Liver (tissue), 9 donors: ENCODE measurements around the gene TSPAN13. TPM values are rescaled to one million over a fixed set of nuclear protein-coding genes. Genes with fewer than 3 reads are reported as not detected.

Experiments used
- DNase-seq: peaks from one replicate; pipeline ENCODE4 v3.0.0-alpha.2; 2017; ENCODE audit warnings: low spot score
- H3K27ac ChIP-seq, 2 donors: one replicate each; pipeline ENCODE4 v1.7.0; 2013; ENCODE audit warnings: inconsistent platforms in 2 of 2, low read length in 2 of 2, control low read depth in 1 of 2, low read depth in 1 of 2, mild to moderate bottlenecking in 1 of 2
- H3K27me3 ChIP-seq, 4 donors: one replicate each; pipeline versions ENCODE4 v1.6.1 to v1.7.0; 2013; ENCODE audit warnings: low read length in 3 of 4, inconsistent platforms in 1 of 4, mild to moderate bottlenecking in 1 of 4, moderate library complexity in 1 of 4; ENCODE audit not compliant: control insufficient read depth in 4 of 4, insufficient read depth in 4 of 4
- H3K36me3 ChIP-seq, 4 donors: one replicate each; pipeline versions ENCODE4 v1.6.1 to v1.7.0; 2013; ENCODE audit warnings: low read length in 3 of 4, mild to moderate bottlenecking in 3 of 4, low read depth in 1 of 4, moderate library complexity in 1 of 4; ENCODE audit not compliant: control insufficient read depth in 4 of 4, insufficient read depth in 3 of 4
- H3K4me1 ChIP-seq, 4 donors: one replicate each; pipeline versions ENCODE4 v1.6.1 to v1.7.0; 2013; ENCODE audit warnings: low read length in 3 of 4, mild to moderate bottlenecking in 3 of 4, moderate library complexity in 1 of 4; ENCODE audit not compliant: control insufficient read depth in 4 of 4, insufficient read depth in 4 of 4
- H3K4me3 ChIP-seq, 3 donors: one replicate each; pipeline versions ENCODE4 v1.6.1 to v1.7.0; 2013; ENCODE audit warnings: low read length in 3 of 3, control low read depth in 1 of 3, low read depth in 1 of 3, mild to moderate bottlenecking in 1 of 3
- H3K9ac ChIP-seq, 2 donors: one replicate each; pipeline ENCODE4 v1.7.0; 2013; ENCODE audit warnings: low read length in 2 of 2, mild to moderate bottlenecking in 2 of 2, moderate library complexity in 2 of 2, control low read depth in 1 of 2, low read depth in 1 of 2
- H3K9me3 ChIP-seq, 4 donors: one replicate each; pipeline versions ENCODE4 v1.6.1 to v1.7.0; 2013; ENCODE audit warnings: low read length in 3 of 4; ENCODE audit not compliant: control insufficient read depth in 4 of 4
- FOXA1 ChIP-seq: IDR thresholded peaks from 2 replicates; pipeline ENCODE4 v1.6.1; 2016; ENCODE audit warnings: antibody characterized with exemption
- FOXA2 ChIP-seq: IDR thresholded peaks from 2 replicates; pipeline ENCODE4 v1.6.1; 2016; ENCODE audit warnings: antibody characterized with exemption
- GABPA ChIP-seq, 2 donors: IDR thresholded peaks in 1 of 2; conservative IDR thresholded peaks in 1 of 2; 2 replicates each; pipeline ENCODE4 v1.6.1; 2016; ENCODE audit warnings: antibody characterized with exemption in 2 of 2, mild to moderate bottlenecking in 1 of 2, moderate library complexity in 1 of 2
- HNF4A ChIP-seq, 2 donors: conservative IDR thresholded peaks; 2 replicates each; pipeline ENCODE4 v1.6.1; 2016; ENCODE audit warnings: antibody characterized with exemption in 2 of 2, mild to moderate bottlenecking in 2 of 2
- HNF4G ChIP-seq: IDR thresholded peaks from 2 replicates; pipeline ENCODE4 v1.6.1; 2016; ENCODE audit warnings: antibody characterized with exemption
- JUND ChIP-seq, 2 donors: IDR thresholded peaks; 2 replicates each; pipeline ENCODE4 v1.6.1; 2016; ENCODE audit warnings: antibody characterized with exemption in 2 of 2
- NR2F2 ChIP-seq: IDR thresholded peaks from 2 replicates; pipeline ENCODE4 v1.6.1; 2016; ENCODE audit warnings: antibody characterized with exemption
- RAD21 ChIP-seq, 2 donors: IDR thresholded peaks; 2 replicates each; pipeline ENCODE4 v1.6.1; 2016; ENCODE audit warnings: antibody characterized with exemption in 2 of 2, mild to moderate bottlenecking in 2 of 2
- RXRA ChIP-seq, 2 donors: IDR thresholded peaks; 2 replicates each; pipeline ENCODE4 v1.6.1; 2017 to 2018; ENCODE audit warnings: antibody characterized with exemption in 2 of 2, mild to moderate bottlenecking in 1 of 2
- SP1 ChIP-seq: IDR thresholded peaks from 2 replicates; pipeline ENCODE4 v1.6.1; 2018; ENCODE audit warnings: antibody characterized with exemption, mild to moderate bottlenecking
- TAF1 ChIP-seq: conservative IDR thresholded peaks from 2 replicates; pipeline ENCODE4 v1.6.1; 2016; ENCODE audit warnings: antibody characterized with exemption, mild to moderate bottlenecking
- YY1 ChIP-seq: IDR thresholded peaks from 2 replicates; pipeline ENCODE4 v1.6.1; 2016; ENCODE audit warnings: antibody characterized with exemption, mild to moderate bottlenecking
- WGBS: extraction: QIAGEN DNeasy Blood & Tissue Kit; methylation state at CpG from one replicate; pipeline ENCODE4 v1.1.7; 2013; 5-methylcytosine and 5-hydroxymethylcytosine counted together
- polyA plus RNA-seq, 2 donors: library from polyadenylated mRNA; stranded (reverse) in 1 of 2; unstranded in 1 of 2; fragments of 200-250 nt in 1 of 2; fragments of >200 nt in 1 of 2; fragmentation: Nextera tagmentation in 1 of 2; extraction: Ambion mirVana in 1 of 2; gene quantifications; one replicate each; pipeline versions ENCODE4 v1.2.1 to v1.2.3, GENCODE V29; 2013 to 2015
- total RNA-seq, 2 donors: library from RNA; depleted of rRNA; stranded (reverse); fragments of >200 nt; gene quantifications; one replicate each; pipeline ENCODE4 v1.2.3, GENCODE V29; 2014
- TF ChIP-seq, protein P1 (sequence below): fragments of 150-350 bp; IDR thresholded peaks from 2 replicates; pipeline ENCODE4 v1.5.1; 2017; ENCODE audit warnings: improper control_type of control experiment, low read depth, low read length; ENCODE audit not compliant: missing input control
- TF ChIP-seq, protein P2 (sequence below): IDR thresholded peaks from 2 replicates; pipeline ENCODE4 v1.6.1; 2016; ENCODE audit warnings: antibody characterized with exemption
- TF ChIP-seq, protein P3 (sequence below): IDR thresholded peaks from 2 replicates; pipeline ENCODE4 v1.6.1; 2016; ENCODE audit warnings: antibody characterized with exemption, mild to moderate bottlenecking
- TF ChIP-seq, protein P4 (sequence below): IDR thresholded peaks from 2 replicates; pipeline ENCODE4 v1.6.1; 2016; ENCODE audit warnings: antibody characterized with exemption
- donor health status: healthy.
- donor health status: healthy.
- donor health status: healthy.
- donor health status: healthy.
- donor health status: healthy.

The TSPAN13 gene
- total and polyA plus RNA-seq, 4 donors = 8.9 to 24.4 (median 15.8) TPM

DNA sequence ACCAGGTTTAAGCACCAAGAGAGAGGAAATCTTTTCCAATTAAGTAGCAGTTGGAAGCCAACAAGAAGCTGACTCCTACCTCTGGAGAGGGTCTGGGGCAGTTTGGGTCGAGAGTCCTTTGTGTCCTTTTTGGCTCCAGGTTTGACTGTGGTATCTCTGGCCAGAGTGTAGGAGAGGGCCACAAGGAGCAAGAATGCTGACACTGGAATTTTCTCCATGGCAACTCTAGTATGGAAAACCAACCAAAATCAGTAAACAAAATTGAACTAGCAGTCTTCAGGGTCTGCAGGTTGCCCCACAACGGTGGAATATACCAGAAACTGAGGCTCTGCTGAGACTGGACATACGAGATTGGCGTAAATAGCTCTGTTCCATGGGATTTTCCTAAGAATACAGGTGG is 48.0 kb downstream of the TSPAN13 start:
- H3K36me3 ChIP-seq = no peaks in the 10 kb centered on the region
- WGBS = 82% methylated on average over 4 of the region's 4 CpGs
- TF ChIP-seq, protein P1, sequence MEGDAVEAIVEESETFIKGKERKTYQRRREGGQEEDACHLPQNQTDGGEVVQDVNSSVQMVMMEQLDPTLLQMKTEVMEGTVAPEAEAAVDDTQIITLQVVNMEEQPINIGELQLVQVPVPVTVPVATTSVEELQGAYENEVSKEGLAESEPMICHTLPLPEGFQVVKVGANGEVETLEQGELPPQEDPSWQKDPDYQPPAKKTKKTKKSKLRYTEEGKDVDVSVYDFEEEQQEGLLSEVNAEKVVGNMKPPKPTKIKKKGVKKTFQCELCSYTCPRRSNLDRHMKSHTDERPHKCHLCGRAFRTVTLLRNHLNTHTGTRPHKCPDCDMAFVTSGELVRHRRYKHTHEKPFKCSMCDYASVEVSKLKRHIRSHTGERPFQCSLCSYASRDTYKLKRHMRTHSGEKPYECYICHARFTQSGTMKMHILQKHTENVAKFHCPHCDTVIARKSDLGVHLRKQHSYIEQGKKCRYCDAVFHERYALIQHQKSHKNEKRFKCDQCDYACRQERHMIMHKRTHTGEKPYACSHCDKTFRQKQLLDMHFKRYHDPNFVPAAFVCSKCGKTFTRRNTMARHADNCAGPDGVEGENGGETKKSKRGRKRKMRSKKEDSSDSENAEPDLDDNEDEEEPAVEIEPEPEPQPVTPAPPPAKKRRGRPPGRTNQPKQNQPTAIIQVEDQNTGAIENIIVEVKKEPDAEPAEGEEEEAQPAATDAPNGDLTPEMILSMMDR = no peak
- TF ChIP-seq, protein P2, sequence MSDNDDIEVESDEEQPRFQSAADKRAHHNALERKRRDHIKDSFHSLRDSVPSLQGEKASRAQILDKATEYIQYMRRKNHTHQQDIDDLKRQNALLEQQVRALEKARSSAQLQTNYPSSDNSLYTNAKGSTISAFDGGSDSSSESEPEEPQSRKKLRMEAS = no peak
- TF ChIP-seq FOXA2 (no peak), HNF4G (no peak), SP1 (no peak), GABPA (IDR thresholded peaks at IDR 0.05 in 1 of 2, conservative IDR thresholded peaks at IDR 0.05 in 1 of 2) (no peak), HNF4A (conservative IDR thresholded peaks at IDR 0.05) (no peak), NR2F2 (no peak), YY1 (no peak), RXRA (IDR thresholded peaks at IDR 0.05) (no peak), JUND (IDR thresholded peaks at IDR 0.05) (no peak), RAD21 (IDR thresholded peaks at IDR 0.05) (no peak)
- TF ChIP-seq, protein P3, sequence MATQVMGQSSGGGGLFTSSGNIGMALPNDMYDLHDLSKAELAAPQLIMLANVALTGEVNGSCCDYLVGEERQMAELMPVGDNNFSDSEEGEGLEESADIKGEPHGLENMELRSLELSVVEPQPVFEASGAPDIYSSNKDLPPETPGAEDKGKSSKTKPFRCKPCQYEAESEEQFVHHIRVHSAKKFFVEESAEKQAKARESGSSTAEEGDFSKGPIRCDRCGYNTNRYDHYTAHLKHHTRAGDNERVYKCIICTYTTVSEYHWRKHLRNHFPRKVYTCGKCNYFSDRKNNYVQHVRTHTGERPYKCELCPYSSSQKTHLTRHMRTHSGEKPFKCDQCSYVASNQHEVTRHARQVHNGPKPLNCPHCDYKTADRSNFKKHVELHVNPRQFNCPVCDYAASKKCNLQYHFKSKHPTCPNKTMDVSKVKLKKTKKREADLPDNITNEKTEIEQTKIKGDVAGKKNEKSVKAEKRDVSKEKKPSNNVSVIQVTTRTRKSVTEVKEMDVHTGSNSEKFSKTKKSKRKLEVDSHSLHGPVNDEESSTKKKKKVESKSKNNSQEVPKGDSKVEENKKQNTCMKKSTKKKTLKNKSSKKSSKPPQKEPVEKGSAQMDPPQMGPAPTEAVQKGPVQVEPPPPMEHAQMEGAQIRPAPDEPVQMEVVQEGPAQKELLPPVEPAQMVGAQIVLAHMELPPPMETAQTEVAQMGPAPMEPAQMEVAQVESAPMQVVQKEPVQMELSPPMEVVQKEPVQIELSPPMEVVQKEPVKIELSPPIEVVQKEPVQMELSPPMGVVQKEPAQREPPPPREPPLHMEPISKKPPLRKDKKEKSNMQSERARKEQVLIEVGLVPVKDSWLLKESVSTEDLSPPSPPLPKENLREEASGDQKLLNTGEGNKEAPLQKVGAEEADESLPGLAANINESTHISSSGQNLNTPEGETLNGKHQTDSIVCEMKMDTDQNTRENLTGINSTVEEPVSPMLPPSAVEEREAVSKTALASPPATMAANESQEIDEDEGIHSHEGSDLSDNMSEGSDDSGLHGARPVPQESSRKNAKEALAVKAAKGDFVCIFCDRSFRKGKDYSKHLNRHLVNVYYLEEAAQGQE = no peak
- TF ChIP-seq, protein P4, sequence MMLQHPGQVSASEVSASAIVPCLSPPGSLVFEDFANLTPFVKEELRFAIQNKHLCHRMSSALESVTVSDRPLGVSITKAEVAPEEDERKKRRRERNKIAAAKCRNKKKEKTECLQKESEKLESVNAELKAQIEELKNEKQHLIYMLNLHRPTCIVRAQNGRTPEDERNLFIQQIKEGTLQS = no peak

DNA sequence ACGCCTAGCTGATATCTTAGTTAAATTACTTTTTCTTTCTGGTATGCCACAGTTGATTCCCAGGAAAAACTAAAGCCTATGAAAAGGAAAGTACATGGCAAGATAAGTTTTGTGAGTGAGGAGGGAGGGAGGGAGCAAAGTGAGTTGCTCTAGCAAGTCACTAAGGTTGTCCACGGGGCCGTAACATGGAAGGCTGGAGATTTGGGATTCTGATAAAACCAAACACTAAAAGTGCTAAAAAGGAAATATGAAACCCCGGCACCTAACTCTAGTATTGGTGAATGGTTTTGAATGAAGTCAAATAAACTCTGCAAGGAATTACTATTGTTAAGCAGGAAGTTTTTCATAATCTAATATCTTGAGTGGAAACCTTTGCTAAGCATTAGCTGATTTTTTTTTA is 49.6 kb downstream of the TSPAN13 start:
- WGBS = 86% methylated on average over 4 of the region's 4 CpGs
- no peaks in the 10 kb centered on the region for H3K36me3 ChIP-seq
- H3K4me3 ChIP-seq = no peak overlapping the region
- H3K9ac ChIP-seq = no peak overlapping the region
- H3K4me1 ChIP-seq = no peaks in the 10 kb centered on the region
- DNase-seq = no peak
- peaks cover 0 to 7% (median 0%) of the 10 kb centered on the region in 4 donors for H3K27me3 ChIP-seq
- H3K27ac ChIP-seq = no peak overlapping the region
- TF ChIP-seq YY1 = no peak
- TF ChIP-seq RAD21 (IDR thresholded peaks at IDR 0.05) = no peak
- no peak for TF ChIP-seq JUND (IDR thresholded peaks at IDR 0.05)
- TF ChIP-seq, protein P4 = no peak
- no peak for TF ChIP-seq HNF4G
- no peak for TF ChIP-seq HNF4A (conservative IDR thresholded peaks at IDR 0.05)
- no peak for TF ChIP-seq FOXA2
- no peak for TF ChIP-seq FOXA1
- no peak for TF ChIP-seq NR2F2
- TF ChIP-seq, protein P3 = no peak
- TF ChIP-seq TAF1 = no peak
- no peak for TF ChIP-seq GABPA (IDR thresholded peaks at IDR 0.05 in 1 of 2, conservative IDR thresholded peaks at IDR 0.05 in 1 of 2)
- no peaks in the 10 kb centered on the region for H3K9me3 ChIP-seq

More for the DNA sequence above, 48.0 kb downstream of the TSPAN13 start:
- H3K9ac ChIP-seq = no peak overlapping the region
- H3K9me3 ChIP-seq = no peaks in the 10 kb centered on the region
- H3K4me1 ChIP-seq = no peaks in the 10 kb centered on the region
- H3K27ac ChIP-seq = no peak overlapping the region
- no peak overlapping the region for H3K4me3 ChIP-seq
- DNase-seq = no peak
- H3K27me3 ChIP-seq = peaks cover 0 to 8% (median 0%) of the 10 kb centered on the region in 4 donors
